ENCODE measurements around the gene CLIC4. TPM values are rescaled to one million over a fixed set of nuclear protein-coding genes. Genes with fewer than 3 reads are reported as not detected.
A peak's percentile ranks its signal among the peaks of the same experiment; 100 is the strongest.

Gene CLIC4
- total and polyA plus RNA-seq, 10 of the 15 experiments (the other 5 are each of a cell fraction or from before 2014, with no cell fraction given), result 20.4 to 107 (median 69.6) TPM

DNA sequence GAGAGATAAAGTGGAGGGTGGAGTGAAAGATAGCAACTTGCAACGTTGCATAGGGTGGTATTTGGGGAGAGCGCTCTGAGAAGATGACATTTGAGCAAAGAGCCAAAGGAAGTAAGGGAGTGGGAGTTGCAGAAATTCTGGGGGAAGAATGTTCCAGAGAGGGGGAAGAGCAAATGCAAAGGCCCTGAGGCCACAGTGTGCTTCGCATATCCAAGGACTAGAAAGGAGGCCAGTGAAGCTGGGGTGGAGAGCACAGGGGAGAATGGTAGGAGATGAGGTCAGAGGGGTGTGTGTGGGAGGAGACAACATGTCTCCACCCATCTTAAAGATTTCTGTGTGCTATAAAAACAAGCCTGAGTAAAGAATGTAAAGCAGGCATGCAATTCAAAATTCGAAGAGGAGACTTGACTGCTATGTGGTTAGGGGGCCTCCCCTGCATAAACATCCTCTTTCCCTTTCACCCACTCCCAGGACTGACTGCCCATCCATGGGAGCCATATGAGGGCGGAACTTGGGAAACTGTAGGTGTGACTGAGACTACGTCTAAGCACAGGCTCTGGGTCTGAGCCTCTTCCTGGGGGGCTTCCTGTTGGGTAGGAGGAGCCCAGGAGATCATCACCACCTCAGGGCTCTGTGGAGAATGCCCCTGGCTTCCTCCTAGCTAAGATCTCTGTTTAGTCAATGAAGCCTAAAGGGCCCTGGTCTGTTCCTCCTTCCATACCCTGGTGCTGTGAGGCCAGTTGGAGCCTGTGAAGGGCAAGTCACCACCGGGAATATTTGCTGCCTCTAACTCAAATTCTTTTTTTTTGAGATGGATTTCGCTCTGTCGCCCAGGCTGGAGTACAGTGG lies 2.9 kb upstream of the CLIC4 start (continued):
- TF ChIP-seq WRNIP1 (IDR thresholded peaks at IDR 0.05; ENCODE audit: borderline replicate concordance, low read depth, low read length) (no peak), IKZF1 (conservative IDR thresholded peaks at IDR 0.05) (peak; percentile 87), DPF2 (IDR thresholded peaks at IDR 0.05) (peak; percentile 23; the same call in 1 of the 2 replicates), GATAD2B (conservative IDR thresholded peaks at IDR 0.05; ENCODE audit: low read depth) (no peak), MYC (IDR thresholded peaks at IDR 0.05; ENCODE audit: insufficient read depth, insufficient read length, insufficient replicate concordance, low read length, severe bottlenecking) (no peak), CREB1 (IDR thresholded peaks at IDR 0.05; ENCODE audit: low read depth) (0 out of 2 replicates have a peak, but pooled peaks have one; percentile 6), RELA (IDR thresholded peaks at IDR 0.05; ENCODE audit: borderline replicate concordance, partially characterized antibody) (no peak), SUPT20H (IDR thresholded peaks at IDR 0.05; ENCODE audit: borderline replicate concordance, control insufficient read depth, low read depth, low read length) (no peak), HDAC2 (IDR thresholded peaks at IDR 0.05) (no peak), MLLT1 (IDR thresholded peaks at IDR 0.05) (no peak; the same call in 1 of the 2 replicates), SMARCA5 (IDR thresholded peaks at IDR 0.05) (peak; percentile 63; the same call in 1 of the 2 replicates), BRCA1 (IDR thresholded peaks at IDR 0.05; ENCODE audit: low read depth, low read length) (no peak), SIX5 (IDR thresholded peaks at IDR 0.05; ENCODE audit: low read depth, low read length, severe bottlenecking) (no peak), EGR1 (IDR thresholded peaks at IDR 0.05; ENCODE audit: borderline replicate concordance in 1 of 2, low read depth in 2 of 2, low read length in 2 of 2) (no peak), E4F1 (IDR thresholded peaks at IDR 0.05; ENCODE audit: borderline replicate concordance, partially characterized antibody) (no peak), KDM1A (IDR thresholded peaks at IDR 0.05; ENCODE audit: borderline replicate concordance) (no peak), BCL3 (IDR thresholded peaks at IDR 0.05; ENCODE audit: borderline replicate concordance, insufficient read depth, low read depth, low read length, poor library complexity, severe bottlenecking) (no peak)
- TF ChIP-seq, protein P1, sequence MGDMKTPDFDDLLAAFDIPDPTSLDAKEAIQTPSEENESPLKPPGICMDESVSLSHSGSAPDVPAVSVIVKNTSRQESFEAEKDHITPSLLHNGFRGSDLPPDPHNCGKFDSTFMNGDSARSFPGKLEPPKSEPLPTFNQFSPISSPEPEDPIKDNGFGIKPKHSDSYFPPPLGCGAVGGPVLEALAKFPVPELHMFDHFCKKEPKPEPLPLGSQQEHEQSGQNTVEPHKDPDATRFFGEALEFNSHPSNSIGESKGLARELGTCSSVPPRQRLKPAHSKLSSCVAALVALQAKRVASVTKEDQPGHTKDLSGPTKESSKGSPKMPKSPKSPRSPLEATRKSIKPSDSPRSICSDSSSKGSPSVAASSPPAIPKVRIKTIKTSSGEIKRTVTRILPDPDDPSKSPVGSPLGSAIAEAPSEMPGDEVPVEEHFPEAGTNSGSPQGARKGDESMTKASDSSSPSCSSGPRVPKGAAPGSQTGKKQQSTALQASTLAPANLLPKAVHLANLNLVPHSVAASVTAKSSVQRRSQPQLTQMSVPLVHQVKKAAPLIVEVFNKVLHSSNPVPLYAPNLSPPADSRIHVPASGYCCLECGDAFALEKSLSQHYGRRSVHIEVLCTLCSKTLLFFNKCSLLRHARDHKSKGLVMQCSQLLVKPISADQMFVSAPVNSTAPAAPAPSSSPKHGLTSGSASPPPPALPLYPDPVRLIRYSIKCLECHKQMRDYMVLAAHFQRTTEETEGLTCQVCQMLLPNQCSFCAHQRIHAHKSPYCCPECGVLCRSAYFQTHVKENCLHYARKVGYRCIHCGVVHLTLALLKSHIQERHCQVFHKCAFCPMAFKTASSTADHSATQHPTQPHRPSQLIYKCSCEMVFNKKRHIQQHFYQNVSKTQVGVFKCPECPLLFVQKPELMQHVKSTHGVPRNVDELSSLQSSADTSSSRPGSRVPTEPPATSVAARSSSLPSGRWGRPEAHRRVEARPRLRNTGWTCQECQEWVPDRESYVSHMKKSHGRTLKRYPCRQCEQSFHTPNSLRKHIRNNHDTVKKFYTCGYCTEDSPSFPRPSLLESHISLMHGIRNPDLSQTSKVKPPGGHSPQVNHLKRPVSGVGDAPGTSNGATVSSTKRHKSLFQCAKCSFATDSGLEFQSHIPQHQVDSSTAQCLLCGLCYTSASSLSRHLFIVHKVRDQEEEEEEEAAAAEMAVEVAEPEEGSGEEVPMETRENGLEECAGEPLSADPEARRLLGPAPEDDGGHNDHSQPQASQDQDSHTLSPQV (IDR thresholded peaks at IDR 0.05), result no peak
